Astrocyte of the spinal cord (primary cell): ENCODE results near the gene ZNF285.
"Not testable (repeated sequence)": the region's sequence is repeated elsewhere in the genome, so short reads cannot be mapped to it uniquely, and the experiment has no call there.

Source experiments
- DNase-seq: peaks from one replicate; pipeline ENCODE4 v3.0.0; 2011; ENCODE audit warnings: low read depth, low spot score
- H3K4me3 ChIP-seq: 2 replicates; pipeline ENCODE4 v1.5.1; 2011; ENCODE audit warnings: low read depth, mild to moderate bottlenecking, low read length, moderate library complexity
- CTCF ChIP-seq: IDR thresholded peaks from 2 replicates; pipeline ENCODE4 v1.5.1; 2012; ENCODE audit warnings: low read depth, mild to moderate bottlenecking, low read length, inconsistent platforms
- in situ Hi-C: cut with HindIII; loops from 2 replicates; pipeline ENCODE4 v1.10.0; 2017; ENCODE audit warnings: low sequenced_read_pairs

Gene ZNF285

GRCh38 chr19:44401139-44402115 is at the start of gene ZNF285:
ZNF285 (minus strand) TSS chr19:44401608; CDS start chr19:44397213, 4,395 bp downstream.
- in situ Hi-C loops, result no loop called here
- peak; percentile 96 for DNase-seq
- H3K4me3 ChIP-seq, result peak within 1 kb of the TSS; percentile 67
- no peak for TF ChIP-seq CTCF

GRCh38 chr19:44447916-44448674 is 46.7 kb upstream of the ZNF285 start, which contains the start of gene ZNF229:
ZNF229 (minus strand) TSS chr19:44448472; CDS start chr19:44442847, 5,625 bp downstream.
- no peak for TF ChIP-seq CTCF
- in situ Hi-C loops, result no loop called here

GRCh38 chr19:44438441-44438840 is 37.0 kb upstream of the ZNF285 start:
- no peak for TF ChIP-seq CTCF
- DNase-seq, result no peak
- in situ Hi-C loops, result no loop called here
- no peak overlapping the region for H3K4me3 ChIP-seq

More at GRCh38 chr19:44447916-44448674, 46.7 kb upstream of the ZNF285 start, which contains the start of gene ZNF229:
- peak; percentile 93 for DNase-seq
- peak within 1 kb of the TSS; percentile 85 for H3K4me3 ChIP-seq

GRCh38 chr19:44435441-44435840 is 34.0 kb upstream of the ZNF285 start:
- no peak overlapping the region for H3K4me3 ChIP-seq
- in situ Hi-C loops, result no loop called here
- DNase-seq, result no peak
- TF ChIP-seq CTCF, result no peak

- no peak overlapping the region for H3K4me3 ChIP-seq
- in situ Hi-C loops, result no loop called here
- no peak for DNase-seq
- no peak for TF ChIP-seq CTCF
Observed at GRCh38 chr19:44430956-44431355, 29.5 kb upstream of the ZNF285 start.

- DNase-seq, H3K4me3 ChIP-seq, in situ Hi-C loops: not testable (repeated sequence)
Observed at GRCh38 chr19:44415553-44415952, 14.1 kb upstream of the ZNF285 start.

- H3K4me3 ChIP-seq, in situ Hi-C loops, DNase-seq: not testable (repeated sequence)
Observed at GRCh38 chr19:44389268-44389667, 12.1 kb downstream of the ZNF285 start.
